HepG2 (cell line): ENCODE data around the gene PEX10. TPM values are rescaled to one million over a fixed set of nuclear protein-coding genes. Genes with fewer than 3 reads are reported as not detected.
A peak's percentile ranks its signal among the peaks of the same experiment; 100 is the strongest.

Experiments
- PCBP1 ChIP-seq: fragments of 200-400 bp; formaldehyde crosslinking; IDR thresholded peaks from 2 replicates; pipeline ENCODE4 v1.6.1; 2017; ENCODE audit warnings: mild to moderate bottlenecking, low read depth, low read length, borderline replicate concordance
- TEAD2 ChIP-seq: sonication (generic); formaldehyde crosslinking; IDR thresholded peaks from 2 replicates; pipeline ENCODE4 v1.9.0; 2021; ENCODE audit warnings: missing genetic modification reagents
- ZBTB7B ChIP-seq: sonication (generic); formaldehyde crosslinking; IDR thresholded peaks from 2 replicates; pipeline ENCODE4 v1.4.0; 2020; ENCODE audit warnings: missing genetic modification reagents
- ZNF136 ChIP-seq: sonication (generic); formaldehyde crosslinking; IDR thresholded peaks from 2 replicates; pipeline ENCODE4 v1.8.1; 2022; ENCODE audit warnings: low read depth, mild to moderate bottlenecking, moderate library complexity, missing genetic modification reagents
- ZNF720 ChIP-seq: sonication (generic); formaldehyde crosslinking; IDR thresholded peaks from 2 replicates; pipeline ENCODE4 v1.4.0; 2020; ENCODE audit warnings: missing genetic modification reagents
- ZNF777 ChIP-seq: sonication (generic); formaldehyde crosslinking; IDR thresholded peaks from 2 replicates; pipeline ENCODE4 v1.4.0; 2020; ENCODE audit warnings: missing genetic modification reagents
- polyA plus RNA-seq, 8 experiments: library from polyadenylated mRNA; depleted of rRNA in 3 of 8; stranded (reverse) in 7 of 8; unstranded in 1 of 8; fragments of >200 nt; fragmentation: Illumina TruSeq in 4 of 8; extraction: Trizol in 4 of 8; gene quantifications; 2 replicates each; pipeline versions ENCODE4 v1.2.1 to v1.2.3, GENCODE V29; 2011 to 2016; ENCODE audit warnings: low read depth in 4 of 8, missing spikeins in 1 of 8, mixed read lengths in 1 of 8; ENCODE audit not compliant: insufficient read depth in 1 of 8
- total RNA-seq, 5 experiments: library from RNA; depleted of rRNA; stranded (reverse); fragments of >200 nt; fragmentation: Illumina TruSeq; extraction: Trizol; gene quantifications; 2 replicates each; pipeline ENCODE4 v1.2.3, GENCODE V29; 2016; ENCODE audit warnings: low read depth in 1 of 5
- TF ChIP-seq, protein P1 (sequence below): sonication (generic); formaldehyde crosslinking; IDR thresholded peaks from 2 replicates; pipeline ENCODE4 v1.4.0; 2020; ENCODE audit warnings: mild to moderate bottlenecking, low read depth, missing genetic modification reagents
- TF ChIP-seq, protein P2 (sequence below): sonication (generic); formaldehyde crosslinking; IDR thresholded peaks from 2 replicates; pipeline ENCODE4 v1.4.0; 2020; ENCODE audit warnings: mild to moderate bottlenecking, missing genetic modification reagents, borderline replicate concordance
- TF ChIP-seq, protein P3 (sequence below): sonication (generic); formaldehyde crosslinking; IDR thresholded peaks from 2 replicates; pipeline ENCODE4 v1.4.0; 2020; ENCODE audit warnings: missing genetic modification reagents
- TF ChIP-seq, protein P4 (sequence below): IDR thresholded peaks from 2 replicates; pipeline ENCODE4 v1.6.1; 2016; ENCODE audit warnings: low read depth, control low read depth
- TF ChIP-seq, protein P5 (sequence below): sonication (generic); formaldehyde crosslinking; IDR thresholded peaks from 2 replicates; pipeline ENCODE4 v1.5.1; 2020; ENCODE audit warnings: mild to moderate bottlenecking, missing genetic modification reagents, moderate library complexity

Gene PEX10
- total and polyA plus RNA-seq, 2 of the 13 experiments (the other 11 are each of a cell fraction or from before 2014, with no cell fraction given), result 16.1 to 39.6 TPM

DNA sequence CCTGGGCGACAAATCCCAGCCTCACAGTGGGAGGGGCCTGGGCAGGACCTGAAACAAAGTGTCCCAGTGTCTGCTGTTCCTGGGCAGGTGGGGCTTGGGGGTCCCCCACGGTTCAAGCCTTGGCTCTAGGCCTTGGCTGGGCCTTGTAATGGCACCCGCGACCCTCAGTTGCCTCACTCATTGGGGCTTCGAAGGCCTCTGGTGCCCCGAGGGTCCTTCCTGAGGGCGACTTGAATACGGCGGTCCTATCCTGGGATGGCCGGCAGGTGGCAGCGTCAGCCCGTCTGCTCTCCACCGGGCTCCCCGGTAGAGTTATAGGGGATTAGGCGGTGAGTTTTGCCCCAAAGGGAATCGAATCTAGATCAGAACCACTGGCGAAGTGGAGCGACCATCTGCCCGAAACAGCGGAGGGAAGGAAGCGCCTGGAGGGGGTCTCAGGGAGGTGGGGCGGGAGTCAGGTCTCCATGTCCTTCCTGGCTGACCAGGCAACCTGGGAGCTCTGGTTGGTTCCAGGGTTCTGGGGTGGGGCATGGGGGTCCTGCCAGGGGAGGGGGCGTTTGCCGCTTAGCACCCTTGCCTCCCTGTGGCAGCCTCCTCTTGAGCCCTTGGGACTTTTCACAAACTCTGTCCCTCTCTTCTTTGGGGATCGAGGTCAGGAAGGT is 2.1 kb upstream of the PEX10 start (continued):
- TF ChIP-seq, protein P1, sequence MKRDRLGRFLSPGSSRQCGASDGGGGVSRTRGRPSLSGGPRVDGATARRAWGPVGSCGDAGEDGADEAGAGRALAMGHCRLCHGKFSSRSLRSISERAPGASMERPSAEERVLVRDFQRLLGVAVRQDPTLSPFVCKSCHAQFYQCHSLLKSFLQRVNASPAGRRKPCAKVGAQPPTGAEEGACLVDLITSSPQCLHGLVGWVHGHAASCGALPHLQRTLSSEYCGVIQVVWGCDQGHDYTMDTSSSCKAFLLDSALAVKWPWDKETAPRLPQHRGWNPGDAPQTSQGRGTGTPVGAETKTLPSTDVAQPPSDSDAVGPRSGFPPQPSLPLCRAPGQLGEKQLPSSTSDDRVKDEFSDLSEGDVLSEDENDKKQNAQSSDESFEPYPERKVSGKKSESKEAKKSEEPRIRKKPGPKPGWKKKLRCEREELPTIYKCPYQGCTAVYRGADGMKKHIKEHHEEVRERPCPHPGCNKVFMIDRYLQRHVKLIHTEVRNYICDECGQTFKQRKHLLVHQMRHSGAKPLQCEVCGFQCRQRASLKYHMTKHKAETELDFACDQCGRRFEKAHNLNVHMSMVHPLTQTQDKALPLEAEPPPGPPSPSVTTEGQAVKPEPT, result no peak
- TF ChIP-seq ZNF720 (CRISPR knock-in tag) (no peak), TEAD2 (CRISPR knock-in tag) (peak; percentile 33; the same call in 1 of the 2 replicates), ZBTB7B (CRISPR knock-in tag) (0 out of 2 replicates have a peak, but pooled peaks have one; percentile 45), ZNF777 (CRISPR knock-in tag) (0 out of 2 replicates have a peak, but pooled peaks have one; percentile 38), PCBP1 (0 out of 2 replicates have a peak, but pooled peaks have one; percentile 55), ZNF136 (CRISPR knock-in tag) (0 out of 2 replicates have a peak, but pooled peaks have one; percentile 30)
- TF ChIP-seq, protein P2, sequence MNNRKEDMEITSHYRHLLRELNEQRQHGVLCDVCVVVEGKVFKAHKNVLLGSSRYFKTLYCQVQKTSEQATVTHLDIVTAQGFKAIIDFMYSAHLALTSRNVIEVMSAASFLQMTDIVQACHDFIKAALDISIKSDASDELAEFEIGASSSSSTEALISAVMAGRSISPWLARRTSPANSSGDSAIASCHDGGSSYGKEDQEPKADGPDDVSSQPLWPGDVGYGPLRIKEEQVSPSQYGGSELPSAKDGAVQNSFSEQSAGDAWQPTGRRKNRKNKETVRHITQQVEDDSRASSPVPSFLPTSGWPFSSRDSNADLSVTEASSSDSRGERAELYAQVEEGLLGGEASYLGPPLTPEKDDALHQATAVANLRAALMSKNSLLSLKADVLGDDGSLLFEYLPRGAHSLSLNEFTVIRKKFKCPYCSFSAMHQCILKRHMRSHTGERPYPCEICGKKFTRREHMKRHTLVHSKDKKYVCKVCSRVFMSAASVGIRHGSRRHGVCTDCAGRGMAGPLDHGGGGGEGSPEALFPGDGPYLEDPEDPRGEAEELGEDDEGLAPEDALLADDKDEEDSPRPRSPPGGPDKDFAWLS (CRISPR knock-in tag), result no peak
- TF ChIP-seq, protein P3, sequence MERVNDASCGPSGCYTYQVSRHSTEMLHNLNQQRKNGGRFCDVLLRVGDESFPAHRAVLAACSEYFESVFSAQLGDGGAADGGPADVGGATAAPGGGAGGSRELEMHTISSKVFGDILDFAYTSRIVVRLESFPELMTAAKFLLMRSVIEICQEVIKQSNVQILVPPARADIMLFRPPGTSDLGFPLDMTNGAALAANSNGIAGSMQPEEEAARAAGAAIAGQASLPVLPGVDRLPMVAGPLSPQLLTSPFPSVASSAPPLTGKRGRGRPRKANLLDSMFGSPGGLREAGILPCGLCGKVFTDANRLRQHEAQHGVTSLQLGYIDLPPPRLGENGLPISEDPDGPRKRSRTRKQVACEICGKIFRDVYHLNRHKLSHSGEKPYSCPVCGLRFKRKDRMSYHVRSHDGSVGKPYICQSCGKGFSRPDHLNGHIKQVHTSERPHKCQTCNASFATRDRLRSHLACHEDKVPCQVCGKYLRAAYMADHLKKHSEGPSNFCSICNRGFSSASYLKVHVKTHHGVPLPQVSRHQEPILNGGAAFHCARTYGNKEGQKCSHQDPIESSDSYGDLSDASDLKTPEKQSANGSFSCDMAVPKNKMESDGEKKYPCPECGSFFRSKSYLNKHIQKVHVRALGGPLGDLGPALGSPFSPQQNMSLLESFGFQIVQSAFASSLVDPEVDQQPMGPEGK (CRISPR knock-in tag), result 0 out of 2 replicates have a peak, but pooled peaks have one; percentile 14
- TF ChIP-seq, protein P4, sequence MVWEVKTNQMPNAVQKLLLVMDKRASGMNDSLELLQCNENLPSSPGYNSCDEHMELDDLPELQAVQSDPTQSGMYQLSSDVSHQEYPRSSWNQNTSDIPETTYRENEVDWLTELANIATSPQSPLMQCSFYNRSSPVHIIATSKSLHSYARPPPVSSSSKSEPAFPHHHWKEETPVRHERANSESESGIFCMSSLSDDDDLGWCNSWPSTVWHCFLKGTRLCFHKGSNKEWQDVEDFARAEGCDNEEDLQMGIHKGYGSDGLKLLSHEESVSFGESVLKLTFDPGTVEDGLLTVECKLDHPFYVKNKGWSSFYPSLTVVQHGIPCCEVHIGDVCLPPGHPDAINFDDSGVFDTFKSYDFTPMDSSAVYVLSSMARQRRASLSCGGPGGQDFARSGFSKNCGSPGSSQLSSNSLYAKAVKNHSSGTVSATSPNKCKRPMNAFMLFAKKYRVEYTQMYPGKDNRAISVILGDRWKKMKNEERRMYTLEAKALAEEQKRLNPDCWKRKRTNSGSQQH, result peak; percentile 47; the same call in 1 of the 2 replicates
- TF ChIP-seq, protein P5, sequence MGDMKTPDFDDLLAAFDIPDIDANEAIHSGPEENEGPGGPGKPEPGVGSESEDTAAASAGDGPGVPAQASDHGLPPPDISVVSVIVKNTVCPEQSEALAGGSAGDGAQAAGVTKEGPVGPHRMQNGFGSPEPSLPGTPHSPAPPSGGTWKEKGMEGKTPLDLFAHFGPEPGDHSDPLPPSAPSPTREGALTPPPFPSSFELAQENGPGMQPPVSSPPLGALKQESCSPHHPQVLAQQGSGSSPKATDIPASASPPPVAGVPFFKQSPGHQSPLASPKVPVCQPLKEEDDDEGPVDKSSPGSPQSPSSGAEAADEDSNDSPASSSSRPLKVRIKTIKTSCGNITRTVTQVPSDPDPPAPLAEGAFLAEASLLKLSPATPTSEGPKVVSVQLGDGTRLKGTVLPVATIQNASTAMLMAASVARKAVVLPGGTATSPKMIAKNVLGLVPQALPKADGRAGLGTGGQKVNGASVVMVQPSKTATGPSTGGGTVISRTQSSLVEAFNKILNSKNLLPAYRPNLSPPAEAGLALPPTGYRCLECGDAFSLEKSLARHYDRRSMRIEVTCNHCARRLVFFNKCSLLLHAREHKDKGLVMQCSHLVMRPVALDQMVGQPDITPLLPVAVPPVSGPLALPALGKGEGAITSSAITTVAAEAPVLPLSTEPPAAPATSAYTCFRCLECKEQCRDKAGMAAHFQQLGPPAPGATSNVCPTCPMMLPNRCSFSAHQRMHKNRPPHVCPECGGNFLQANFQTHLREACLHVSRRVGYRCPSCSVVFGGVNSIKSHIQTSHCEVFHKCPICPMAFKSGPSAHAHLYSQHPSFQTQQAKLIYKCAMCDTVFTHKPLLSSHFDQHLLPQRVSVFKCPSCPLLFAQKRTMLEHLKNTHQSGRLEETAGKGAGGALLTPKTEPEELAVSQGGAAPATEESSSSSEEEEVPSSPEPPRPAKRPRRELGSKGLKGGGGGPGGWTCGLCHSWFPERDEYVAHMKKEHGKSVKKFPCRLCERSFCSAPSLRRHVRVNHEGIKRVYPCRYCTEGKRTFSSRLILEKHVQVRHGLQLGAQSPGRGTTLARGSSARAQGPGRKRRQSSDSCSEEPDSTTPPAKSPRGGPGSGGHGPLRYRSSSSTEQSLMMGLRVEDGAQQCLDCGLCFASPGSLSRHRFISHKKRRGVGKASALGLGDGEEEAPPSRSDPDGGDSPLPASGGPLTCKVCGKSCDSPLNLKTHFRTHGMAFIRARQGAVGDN (CRISPR knock-in tag), result peak; percentile 7; the same call in 1 of the 2 replicates
